A549 (cell line): ENCODE results near the gene SNRK.

ENCODE experiments used
- CBX2 ChIP-seq: fragments of 200-600 bp; sonication (generic); IDR thresholded peaks from 2 replicates; pipeline ENCODE4 v1.6.1; 2016; ENCODE audit warnings: low read depth, mild to moderate bottlenecking, borderline replicate concordance
- KDM1A ChIP-seq: fragments of 200-600 bp; sonication (generic); IDR thresholded peaks from 2 replicates; pipeline ENCODE4 v1.6.1; 2016; ENCODE audit warnings: low read depth, mild to moderate bottlenecking
- POLR2AphosphoS2 ChIP-seq: conservative IDR thresholded peaks from 2 replicates; pipeline ENCODE4 v1.6.1; 2012; ENCODE audit warnings: low read length, improper control_type of control experiment, inconsistent platforms
- SMC3 ChIP-seq: fragments of >200 bp; sonication (Bioruptor Twin); formaldehyde crosslinking; IDR thresholded peaks from 3 replicates; pipeline ENCODE4 v1.6.1; 2018; ENCODE audit warnings: inconsistent platforms
- TF ChIP-seq, protein P1 (sequence below): fragments of >200 bp; sonication (Bioruptor Twin); formaldehyde crosslinking; IDR thresholded peaks from 3 replicates; pipeline ENCODE4 v1.5.1; 2016
- TF ChIP-seq, protein P2 (sequence below): fragments of 150-350 bp; IDR thresholded peaks from 2 replicates; pipeline ENCODE4 v1.6.1; 2014; ENCODE audit warnings: low read depth, mild to moderate bottlenecking, low read length

DNA sequence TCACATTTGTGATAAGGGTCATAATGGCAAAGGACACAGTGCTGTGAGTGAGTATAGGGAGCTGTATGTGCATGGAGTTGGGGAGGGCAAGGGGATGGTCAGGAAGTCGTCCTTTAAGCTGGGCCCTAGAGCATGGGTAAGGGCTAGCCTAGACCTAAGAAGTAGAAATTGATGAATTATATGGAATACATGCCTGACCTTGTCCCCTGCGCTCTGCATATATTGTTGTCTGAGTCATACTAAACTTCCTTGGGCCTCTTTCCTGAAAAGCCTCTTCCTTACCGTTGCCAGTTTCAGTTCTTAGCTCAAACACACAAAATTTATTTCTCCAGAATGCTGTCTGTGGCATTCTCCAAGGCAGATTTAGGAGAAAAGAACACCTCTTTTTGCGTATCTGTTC, 4.6 kb downstream of the SNRK start:
- TF ChIP-seq CBX2 = no peak
- no peak for TF ChIP-seq KDM1A
- TF ChIP-seq, protein P1, sequence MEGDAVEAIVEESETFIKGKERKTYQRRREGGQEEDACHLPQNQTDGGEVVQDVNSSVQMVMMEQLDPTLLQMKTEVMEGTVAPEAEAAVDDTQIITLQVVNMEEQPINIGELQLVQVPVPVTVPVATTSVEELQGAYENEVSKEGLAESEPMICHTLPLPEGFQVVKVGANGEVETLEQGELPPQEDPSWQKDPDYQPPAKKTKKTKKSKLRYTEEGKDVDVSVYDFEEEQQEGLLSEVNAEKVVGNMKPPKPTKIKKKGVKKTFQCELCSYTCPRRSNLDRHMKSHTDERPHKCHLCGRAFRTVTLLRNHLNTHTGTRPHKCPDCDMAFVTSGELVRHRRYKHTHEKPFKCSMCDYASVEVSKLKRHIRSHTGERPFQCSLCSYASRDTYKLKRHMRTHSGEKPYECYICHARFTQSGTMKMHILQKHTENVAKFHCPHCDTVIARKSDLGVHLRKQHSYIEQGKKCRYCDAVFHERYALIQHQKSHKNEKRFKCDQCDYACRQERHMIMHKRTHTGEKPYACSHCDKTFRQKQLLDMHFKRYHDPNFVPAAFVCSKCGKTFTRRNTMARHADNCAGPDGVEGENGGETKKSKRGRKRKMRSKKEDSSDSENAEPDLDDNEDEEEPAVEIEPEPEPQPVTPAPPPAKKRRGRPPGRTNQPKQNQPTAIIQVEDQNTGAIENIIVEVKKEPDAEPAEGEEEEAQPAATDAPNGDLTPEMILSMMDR = no peak
- TF ChIP-seq POLR2AphosphoS2 = no peak
- no peak for TF ChIP-seq SMC3
- TF ChIP-seq, protein P2, sequence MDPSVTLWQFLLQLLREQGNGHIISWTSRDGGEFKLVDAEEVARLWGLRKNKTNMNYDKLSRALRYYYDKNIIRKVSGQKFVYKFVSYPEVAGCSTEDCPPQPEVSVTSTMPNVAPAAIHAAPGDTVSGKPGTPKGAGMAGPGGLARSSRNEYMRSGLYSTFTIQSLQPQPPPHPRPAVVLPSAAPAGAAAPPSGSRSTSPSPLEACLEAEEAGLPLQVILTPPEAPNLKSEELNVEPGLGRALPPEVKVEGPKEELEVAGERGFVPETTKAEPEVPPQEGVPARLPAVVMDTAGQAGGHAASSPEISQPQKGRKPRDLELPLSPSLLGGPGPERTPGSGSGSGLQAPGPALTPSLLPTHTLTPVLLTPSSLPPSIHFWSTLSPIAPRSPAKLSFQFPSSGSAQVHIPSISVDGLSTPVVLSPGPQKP = no peak
